Spinal cord (tissue), 10 donors: ENCODE data around the gene IL6ST. TPM values are rescaled to one million over a fixed set of nuclear protein-coding genes. Genes with fewer than 3 reads are reported as not detected.
"Not testable (repeated sequence)": the region's sequence is repeated elsewhere in the genome, so short reads cannot be mapped to it uniquely, and the experiment has no call there.

Source experiments
- DNase-seq, 6 donors: peaks; one replicate each; pipeline versions ENCODE4 v3.0.0 to v3.0.0-alpha.2; 2013 to 2015; ENCODE audit warnings: low spot score in 6 of 6, low read depth in 4 of 6
- H3K27ac ChIP-seq: one replicate; pipeline ENCODE4 v1.5.1; 2013; ENCODE audit warnings: low read depth, low read length, control low read depth
- H3K27me3 ChIP-seq: one replicate; pipeline ENCODE4 v1.6.1; 2013; ENCODE audit warnings: low read length; ENCODE audit not compliant: control insufficient read depth, insufficient read depth
- H3K36me3 ChIP-seq: one replicate; pipeline ENCODE4 v1.6.1; 2013; ENCODE audit warnings: low read length; ENCODE audit not compliant: control insufficient read depth, insufficient read depth
- H3K4me1 ChIP-seq: one replicate; pipeline ENCODE4 v1.6.1; 2013; ENCODE audit warnings: low read length; ENCODE audit not compliant: control insufficient read depth, insufficient read depth
- H3K4me3 ChIP-seq: one replicate; pipeline ENCODE4 v1.5.1; 2013; ENCODE audit warnings: low read depth, low read length, control low read depth
- H3K9me3 ChIP-seq: one replicate; pipeline ENCODE4 v1.6.1; 2013; ENCODE audit warnings: low read length; ENCODE audit not compliant: control insufficient read depth, insufficient read depth
- WGBS: methylation state at CpG from one replicate; pipeline ENCODE4 v1.1.5; 2013; ENCODE audit warnings: missing lambda C conversion rate; ENCODE audit not compliant: insufficient coverage; 5-methylcytosine and 5-hydroxymethylcytosine counted together
- polyA plus RNA-seq, 2 donors: library from polyadenylated mRNA; unstranded; fragments of 120-200 nt; gene quantifications; one replicate each; pipeline ENCODE4 v1.2.1, GENCODE V29; 2013; ENCODE audit not compliant: insufficient read length in 2 of 2
- total RNA-seq, 2 donors: library from RNA; depleted of rRNA in 1 of 2; stranded (reverse); fragments of 120-200 nt in 1 of 2; fragments of >200 nt in 1 of 2; gene quantifications; one replicate each; pipeline versions ENCODE4 v1.2.3 to v1.2.4, GENCODE V29; 2013 to 2014
- donor health status: healthy.

Gene IL6ST
- total and polyA plus RNA-seq, 4 donors, result 49.9 to 246 (median 145) TPM

DNA sequence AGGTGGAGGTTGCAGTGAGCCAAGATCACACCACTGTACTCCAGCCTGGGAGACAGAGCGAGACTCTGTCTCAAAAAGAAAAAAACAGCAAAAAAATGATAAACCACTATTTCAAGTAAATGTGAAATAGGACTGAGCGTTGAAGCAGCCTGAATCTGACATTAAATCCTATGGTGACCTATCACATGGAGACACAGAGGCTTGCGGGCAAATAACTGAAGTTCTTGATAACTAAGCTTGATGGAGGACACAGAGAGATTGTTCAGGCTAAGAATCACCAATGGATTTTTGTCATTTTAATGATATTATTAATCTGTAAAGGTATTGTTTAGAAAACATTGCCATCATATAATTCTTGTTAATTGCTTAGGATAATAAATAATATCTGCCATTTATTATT, 15.7 kb upstream of the IL6ST start:
- no peaks in the 10 kb centered on the region for H3K4me1 ChIP-seq
- no peak overlapping the region for H3K27ac ChIP-seq
- no peaks in the 10 kb centered on the region for H3K27me3 ChIP-seq
- no CpG with 5 or more reads among the region's 3 CpGs for WGBS
- no peaks in the 10 kb centered on the region for H3K36me3 ChIP-seq
- H3K4me3 ChIP-seq, result no peak overlapping the region
- no peak for DNase-seq
- no peaks in the 10 kb centered on the region for H3K9me3 ChIP-seq

- no peaks in the 10 kb centered on the region for H3K36me3 ChIP-seq
- DNase-seq, result no peak
- H3K4me3 ChIP-seq, result no peak overlapping the region
These were observed 11.8 kb upstream of the IL6ST start for GRCh38 chr5:56006600-56006999.

GRCh38 chr5:56006094-56006493, 11.3 kb upstream of the IL6ST start:
- Histone ChIP-seq H3K36me3 (no peaks in the 10 kb centered on the region), H3K9me3 (peaks cover 3% of the 10 kb centered on the region), H3K27ac (no peak overlapping the region), H3K4me1 (no peaks in the 10 kb centered on the region), H3K4me3 (no peak overlapping the region), H3K27me3 (no peaks in the 10 kb centered on the region)
- WGBS, result no CpG with 5 or more reads among the region's 2 CpGs
- DNase-seq, result no peak

More at GRCh38 chr5:56006600-56006999, 11.8 kb upstream of the IL6ST start:
- Histone ChIP-seq H3K4me1 (no peaks in the 10 kb centered on the region), H3K9me3 (peaks cover 3% of the 10 kb centered on the region), H3K27ac (no peak overlapping the region), H3K27me3 (no peaks in the 10 kb centered on the region)

DNA sequence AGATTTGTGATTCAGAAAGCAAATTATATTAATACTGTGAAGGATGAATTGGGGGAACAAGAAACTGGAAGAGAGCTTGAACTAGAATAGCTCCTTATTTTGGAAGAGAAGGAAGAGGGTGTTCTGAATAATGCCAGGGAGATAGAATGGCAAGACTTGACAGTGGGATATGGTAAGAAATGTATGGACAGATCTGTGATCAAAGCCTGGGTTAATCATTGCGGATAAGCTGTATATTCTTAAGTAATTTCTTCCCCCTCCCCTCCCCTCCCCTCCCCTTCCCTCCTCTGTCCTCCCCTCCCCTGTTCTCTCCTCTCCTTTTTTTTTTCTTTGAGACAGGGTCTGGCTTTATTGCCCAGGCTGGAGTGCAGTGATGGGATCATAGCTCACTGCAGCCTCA, 10.1 kb upstream of the IL6ST start:
- WGBS, result no CpG with 5 or more reads among the region's 1 CpG
- peaks cover 3% of the 10 kb centered on the region for H3K9me3 ChIP-seq
- no peak overlapping the region for H3K4me3 ChIP-seq
- no peak overlapping the region for H3K27ac ChIP-seq
- no peaks in the 10 kb centered on the region for H3K4me1 ChIP-seq
- H3K27me3 ChIP-seq, result no peaks in the 10 kb centered on the region
- no peak for DNase-seq
- no peaks in the 10 kb centered on the region for H3K36me3 ChIP-seq

- Histone ChIP-seq H3K4me1 (no peaks in the 10 kb centered on the region), H3K4me3 (no peak overlapping the region), H3K36me3 (no peaks in the 10 kb centered on the region), H3K27me3 (no peaks in the 10 kb centered on the region), H3K27ac (no peak overlapping the region), H3K9me3 (peaks cover 3% of the 10 kb centered on the region)
- no peak for DNase-seq
- 89% methylated on average over 4 of the region's 5 CpGs for WGBS
These were observed 8.9 kb upstream of the IL6ST start for GRCh38 chr5:56003679-56004078.

- no peak for DNase-seq
- H3K27me3 ChIP-seq, result no peaks in the 10 kb centered on the region
- H3K36me3 ChIP-seq, result no peaks in the 10 kb centered on the region
- no peak overlapping the region for H3K4me3 ChIP-seq
- WGBS, result no CpG with 5 or more reads among the region's 2 CpGs
- no peaks in the 10 kb centered on the region for H3K4me1 ChIP-seq
- H3K27ac ChIP-seq, result no peak overlapping the region
- peaks cover 3% of the 10 kb centered on the region for H3K9me3 ChIP-seq
These were observed 8.4 kb upstream of the IL6ST start for GRCh38 chr5:56003179-56003578.

GRCh38 chr5:56002303-56002702, 7.5 kb upstream of the IL6ST start:
- WGBS, result no CpG with 5 or more reads among the region's 2 CpGs
- H3K36me3 ChIP-seq, result no peaks in the 10 kb centered on the region
- no peak for DNase-seq

GRCh38 chr5:56000221-56000620, 5.5 kb upstream of the IL6ST start:
- no CpG with 5 or more reads among the region's 5 CpGs for WGBS
- not testable (repeated sequence) for H3K9me3 ChIP-seq, H3K27ac ChIP-seq, H3K27me3 ChIP-seq, H3K4me1 ChIP-seq, H3K4me3 ChIP-seq, H3K36me3 ChIP-seq, DNase-seq

More at GRCh38 chr5:56002303-56002702, 7.5 kb upstream of the IL6ST start:
- Histone ChIP-seq H3K4me3 (no peak overlapping the region), H3K4me1 (no peaks in the 10 kb centered on the region), H3K27ac (no peak overlapping the region), H3K27me3 (no peaks in the 10 kb centered on the region), H3K9me3 (peaks cover 3% of the 10 kb centered on the region)

DNA sequence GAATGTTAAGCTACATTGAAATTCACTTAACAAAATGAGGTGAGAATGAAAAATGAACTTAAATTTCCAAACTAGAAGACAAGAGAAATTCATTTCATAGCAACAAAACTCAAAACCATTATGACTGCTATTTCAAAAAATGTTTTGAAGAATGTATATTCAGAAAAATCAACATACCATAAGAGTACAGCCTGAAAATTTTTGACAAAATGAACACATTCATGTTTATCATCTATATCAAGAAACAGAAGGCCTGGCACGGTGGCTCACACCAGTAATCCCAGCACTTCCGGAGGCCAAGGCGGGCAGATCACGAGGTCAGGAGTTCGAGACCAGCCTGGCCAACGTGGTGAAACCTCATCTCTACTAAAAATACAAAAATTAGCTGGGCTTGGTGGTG, 4.2 kb upstream of the IL6ST start:
- WGBS, result 67% methylated on average over 3 of the region's 6 CpGs
- H3K27ac ChIP-seq, result no peak overlapping the region
- no peak overlapping the region for H3K4me3 ChIP-seq

GRCh38 chr5:55997742-55998351, 3.1 kb upstream of the IL6ST start:
- Histone ChIP-seq H3K36me3 (no peaks in the 10 kb centered on the region), H3K27me3 (no peaks in the 10 kb centered on the region), H3K4me1 (peaks cover 10% of the 10 kb centered on the region), H3K27ac (no peak overlapping the region), H3K9me3 (peaks cover 3% of the 10 kb centered on the region), H3K4me3 (no peak overlapping the region)
- no peak for DNase-seq
- 89% methylated on average over 5 of the region's 5 CpGs for WGBS

More for the DNA sequence above, 4.2 kb upstream of the IL6ST start:
- Histone ChIP-seq H3K4me1 (peaks cover 10% of the 10 kb centered on the region), H3K36me3 (no peaks in the 10 kb centered on the region), H3K9me3 (peaks cover 3% of the 10 kb centered on the region), H3K27me3 (no peaks in the 10 kb centered on the region)
- no peak for DNase-seq
